GM12865 (cell line): ENCODE measurements around the gene CLDN18.

Source experiments
- DNase-seq: peaks from one replicate; pipeline ENCODE4 v3.0.0; 2010; ENCODE audit warnings: low read depth
- H3K4me3 ChIP-seq: 2 replicates; pipeline ENCODE4 v1.5.1; 2011; ENCODE audit warnings: mild to moderate bottlenecking, low read depth, low read length, control low read depth
- CTCF ChIP-seq: IDR thresholded peaks from 2 replicates; pipeline ENCODE4 v1.5.1; 2011; ENCODE audit warnings: low read length, control low read depth, low read depth, inconsistent platforms; ENCODE audit not compliant: insufficient read depth; ENCODE audit errors: missing control alignments

The CLDN18 gene

GRCh38 chr3:138009476-138010272 is at the start of gene CLDN18:
CLDN18 (plus strand) TSS chr3:138010165; CDS start chr3:138010226, 61 bp downstream.
- TF ChIP-seq CTCF: no peak
- no peak for DNase-seq
- no peak within 1 kb of the TSS for H3K4me3 ChIP-seq

GRCh38 chr3:137962251-137962650 is 47.7 kb upstream of the CLDN18 start:
- TF ChIP-seq CTCF: no peak
- no peak overlapping the region for H3K4me3 ChIP-seq
- DNase-seq: no peak

GRCh38 chr3:137963463-137963862 is 46.5 kb upstream of the CLDN18 start:
- TF ChIP-seq CTCF: no peak
- no peak for DNase-seq

GRCh38 chr3:137970914-137971831 is 38.8 kb upstream of the CLDN18 start:
- peak; percentile 77 for DNase-seq
- peak; percentile 95 for TF ChIP-seq CTCF

More at GRCh38 chr3:137963463-137963862, 46.5 kb upstream of the CLDN18 start:
- no peak overlapping the region for H3K4me3 ChIP-seq

GRCh38 chr3:137972396-137972795 is 37.6 kb upstream of the CLDN18 start:
- TF ChIP-seq CTCF: no peak
- H3K4me3 ChIP-seq: no peak overlapping the region
- no peak for DNase-seq

More at GRCh38 chr3:137970914-137971831, 38.8 kb upstream of the CLDN18 start:
- H3K4me3 ChIP-seq: no peak overlapping the region

GRCh38 chr3:137978328-137978727 is 31.6 kb upstream of the CLDN18 start:
- no peak overlapping the region for H3K4me3 ChIP-seq
- TF ChIP-seq CTCF: no peak
- DNase-seq: no peak
